H1 (cell line): ENCODE data around the gene MORN2. TPM values are rescaled to one million over a fixed set of nuclear protein-coding genes. Genes with fewer than 3 reads are reported as not detected.

ENCODE experiments used
- CTCF ChIA-PET: fragments of 300-600 bp; sonication (Branson Sonifier 250); formaldehyde crosslinking; loops from one replicate; lab custom pipeline; 2021; ENCODE audit not compliant: partially characterized antibody; lab: Charles Lee
- POLR2A ChIA-PET: fragments of 300-600 bp; sonication (Branson Sonifier 250); formaldehyde crosslinking; loops from one replicate; lab custom pipeline; 2021; ENCODE audit warnings: inconsistent platforms; ENCODE audit not compliant: partially characterized antibody; lab: Charles Lee
- DNase-seq, 2 experiments: peaks; one replicate each; pipeline versions ENCODE4 v3.0.0 to v3.0.0-alpha.2; 2010 to 2022; ENCODE audit warnings: low spot score in 2 of 2, low read depth in 1 of 2, mixed read lengths in 1 of 2
- FAIRE-seq: peaks from 2 replicates; lab custom pipeline; 2011; peaks lifted over from hg19 to GRCh38; lab: Jason Lieb, UNC
- H2AFZ ChIP-seq: 2 replicates; pipeline ENCODE4 v1.8.1; 2012; ENCODE audit warnings: low read length, inconsistent platforms
- H2AK5ac ChIP-seq: 2 replicates; pipeline ENCODE4 v1.6.1; 2013; ENCODE audit warnings: low read depth, low read length
- H2BK120ac ChIP-seq: replicated peaks from 2 replicates; pipeline ENCODE3; 2013; ENCODE audit warnings: low read depth, low read length, inconsistent platforms
- H2BK12ac ChIP-seq: 2 replicates; pipeline ENCODE4 v1.6.1; 2013; ENCODE audit warnings: low read depth, low read length
- H2BK15ac ChIP-seq: 2 replicates; pipeline ENCODE4 v1.6.1; 2013; ENCODE audit warnings: low read length
- H2BK20ac ChIP-seq: 2 replicates; pipeline ENCODE4 v1.6.1; 2013; ENCODE audit warnings: low read length
- H2BK5ac ChIP-seq: 2 replicates; pipeline ENCODE4 v1.6.1; 2013; ENCODE audit warnings: low read depth, low read length
- H3K14ac ChIP-seq: 2 replicates; pipeline ENCODE4 v1.6.1; 2013; ENCODE audit warnings: inconsistent platforms; ENCODE audit not compliant: insufficient read length
- H3K18ac ChIP-seq: 2 replicates; pipeline ENCODE4 v1.6.1; 2013; ENCODE audit warnings: low read length; ENCODE audit errors: extremely low read depth
- H3K23ac ChIP-seq: 2 replicates; pipeline ENCODE4 v1.6.1; 2013; ENCODE audit warnings: inconsistent platforms; ENCODE audit not compliant: insufficient read length
- H3K23me2 ChIP-seq: 2 replicates; pipeline ENCODE4 v1.6.1; 2013; ENCODE audit warnings: low read depth, low read length
- H3K27ac ChIP-seq: 2 replicates; pipeline ENCODE4 v1.6.1; 2011; ENCODE audit warnings: low read depth, low read length, inconsistent platforms
- H3K27me3 ChIP-seq, 4 experiments: replicated peaks in 1 of 4; 1 replicate in 1 of 4; 2 replicates in 3 of 4; pipeline versions ENCODE4 v1.6.1 to v1.8.1; 2011 to 2013; ENCODE audit warnings: low read length in 3 of 4, mild to moderate bottlenecking in 3 of 4, inconsistent platforms in 2 of 4, mixed read lengths in 2 of 4, moderate library complexity in 1 of 4; ENCODE audit not compliant: control insufficient read depth in 3 of 4, insufficient read depth in 3 of 4; ENCODE audit errors: extremely low read depth in 1 of 4
- H3K36me3 ChIP-seq, 4 experiments: 2 replicates each; pipeline versions ENCODE4 v1.6.1 to v1.8.1; 2011 to 2013; ENCODE audit warnings: mild to moderate bottlenecking in 4 of 4, low read length in 3 of 4, moderate library complexity in 2 of 4, control low read depth in 1 of 4, inconsistent platforms in 1 of 4; ENCODE audit not compliant: insufficient read depth in 4 of 4, control insufficient read depth in 2 of 4
- H3K4ac ChIP-seq: replicated peaks from 2 replicates; pipeline ENCODE3; 2013; ENCODE audit warnings: low read length, low read depth, mixed read lengths, inconsistent platforms; ENCODE audit not compliant: insufficient read length
- H3K4me1 ChIP-seq, 4 experiments: replicated peaks in 1 of 4; 1 replicate in 1 of 4; 2 replicates in 3 of 4; pipeline versions ENCODE4 v1.6.1 to v1.8.1; 2011 to 2013; ENCODE audit warnings: low read length in 3 of 4, inconsistent platforms in 2 of 4, mixed read lengths in 1 of 4; ENCODE audit not compliant: insufficient read depth in 4 of 4, control insufficient read depth in 3 of 4
- H3K4me2 ChIP-seq, 2 experiments: 2 replicates each; pipeline versions ENCODE4 v1.6.1 to v1.8.1; 2011 to 2013; ENCODE audit warnings: low read depth in 2 of 2, low read length in 2 of 2, control low read depth in 1 of 2, inconsistent platforms in 1 of 2, mild to moderate bottlenecking in 1 of 2; ENCODE audit not compliant: insufficient read depth in 1 of 2
- H3K4me3 ChIP-seq, 4 experiments: fragments of 200-600, 300-600 bp in 1 of 4; sonication (generic), shearing (Covaris generic), sonication (Bioruptor Twin) in 1 of 4; 2 replicates each; pipeline versions ENCODE4 v1.5.1 to v1.8.1; 2011 to 2016; ENCODE audit warnings: low read length in 4 of 4, low read depth in 3 of 4, control low read depth in 2 of 4, inconsistent platforms in 2 of 4, mild to moderate bottlenecking in 2 of 4, mixed read lengths in 1 of 4, moderate library complexity in 1 of 4; ENCODE audit not compliant: insufficient read depth in 2 of 4; ENCODE audit errors: extremely low read depth in 1 of 4
- H3K56ac ChIP-seq: replicated peaks from 2 replicates; pipeline ENCODE3; 2013; ENCODE audit warnings: low read depth, mild to moderate bottlenecking, mixed read lengths, low read length, inconsistent platforms; ENCODE audit not compliant: insufficient read length
- H3K79me1 ChIP-seq: 2 replicates; pipeline ENCODE4 v1.6.1; 2013; ENCODE audit warnings: low read depth, low read length, control low read depth
- H3K79me2 ChIP-seq, 2 experiments: 2 replicates each; pipeline versions ENCODE4 v1.6.1 to v1.8.1; 2012 to 2013; ENCODE audit warnings: low read length in 2 of 2, mild to moderate bottlenecking in 2 of 2, inconsistent platforms in 1 of 2; ENCODE audit not compliant: insufficient read depth in 2 of 2, control insufficient read depth in 1 of 2
- H3K9ac ChIP-seq, 4 experiments: replicated peaks in 1 of 4; 1 replicate in 1 of 4; 2 replicates in 3 of 4; pipeline versions ENCODE4 v1.6.1 to v1.8.1; 2011 to 2013; ENCODE audit warnings: low read depth in 3 of 4, low read length in 3 of 4, control low read depth in 2 of 4, mild to moderate bottlenecking in 2 of 4, moderate library complexity in 2 of 4, inconsistent platforms in 1 of 4; ENCODE audit errors: extremely low read depth in 1 of 4
- H3K9me3 ChIP-seq, 2 experiments: 2 replicates each; pipeline versions ENCODE4 v1.6.1 to v1.8.1; 2012 to 2013; ENCODE audit warnings: mild to moderate bottlenecking in 2 of 2, moderate library complexity in 2 of 2, control low read depth in 1 of 2, inconsistent platforms in 1 of 2, low read depth in 1 of 2, low read length in 1 of 2, mixed read lengths in 1 of 2; ENCODE audit not compliant: insufficient read depth in 2 of 2
- H4K20me1 ChIP-seq, 2 experiments: replicated peaks in 1 of 2; 2 replicates each; pipeline versions ENCODE3 to v1.8.1; 2011 to 2013; ENCODE audit warnings: inconsistent platforms in 2 of 2, low read length in 2 of 2, mild to moderate bottlenecking in 1 of 2; ENCODE audit not compliant: insufficient read depth in 2 of 2, control insufficient read depth in 1 of 2
- H4K5ac ChIP-seq: 2 replicates; pipeline ENCODE4 v1.6.1; 2013; ENCODE audit warnings: low read length, low read depth, mixed read lengths, inconsistent platforms; ENCODE audit not compliant: insufficient read length
- H4K8ac ChIP-seq: 2 replicates; pipeline ENCODE4 v1.8.0; 2013; ENCODE audit warnings: mild to moderate bottlenecking, moderate library complexity, low read length, inconsistent platforms; ENCODE audit not compliant: insufficient read depth; ENCODE audit errors: extremely low read depth
- H4K91ac ChIP-seq: replicated peaks from 2 replicates; pipeline ENCODE3; 2013; ENCODE audit warnings: low read length, mixed read lengths, inconsistent platforms; ENCODE audit not compliant: insufficient read length
- EGR1 ChIP-seq: IDR thresholded peaks from 2 replicates; pipeline ENCODE4 v1.6.1; 2011; ENCODE audit warnings: low read depth, low read length, borderline replicate concordance
- TCF12 ChIP-seq: IDR thresholded peaks from 2 replicates; pipeline ENCODE4 v1.6.1; 2011; ENCODE audit warnings: low read depth, mild to moderate bottlenecking, low read length
- WGBS, 2 experiments: shearing (Covaris generic) in 1 of 2; methylation state at CpG; one replicate each; pipeline versions ENCODE4 v1.1.6 to v1.1.7; 2013 to 2015; ENCODE audit warnings: low lambda C conversion rate in 2 of 2, mixed read lengths in 2 of 2, inconsistent platforms in 1 of 2, low coverage in 1 of 2, missing lambda C conversion rate in 1 of 2; ENCODE audit not compliant: insufficient replicate concordance in 2 of 2, insufficient coverage in 1 of 2, insufficient read length in 1 of 2; ENCODE audit errors: extremely low coverage in 1 of 2, missing lambda C conversion rate in 1 of 2; 5-methylcytosine and 5-hydroxymethylcytosine counted together
- polyA plus RNA-seq, 7 experiments: library from polyadenylated mRNA; depleted of rRNA in 3 of 7; stranded (reverse) in 5 of 7; unstranded in 2 of 7; fragments of >200 nt in 5 of 7; fragments of 200-250 nt in 2 of 7; gene quantifications; 1 replicate in 5 of 7; 2 replicates in 1 of 7; 4 replicates in 1 of 7; pipeline versions ENCODE4 v1.2.1 to v1.2.3, GENCODE V29; 2011 to 2013; ENCODE audit warnings: missing spikeins in 2 of 7, mixed read lengths in 2 of 7
- total RNA-seq: library from RNA; stranded (reverse); fragmentation: NEBNext Ultra II Directional; extraction: Animal tissue kit (Norgen Biotek cat#: 25700); gene quantifications from 2 replicates; pipeline ENCODE4 v1.2.1, GENCODE V29; 2021
- TF ChIP-seq, protein P1 (sequence below), 3 experiments: IDR thresholded peaks; 1 replicate in 2 of 3; 2 replicates in 1 of 3; pipeline versions ENCODE4 v1.5.1 to v1.6.1; 2011; ENCODE audit warnings: low read length in 3 of 3, mild to moderate bottlenecking in 3 of 3, inconsistent platforms in 2 of 3, low read depth in 1 of 3, moderate library complexity in 1 of 3; ENCODE audit not compliant: insufficient read depth in 1 of 3; ENCODE audit errors: control extremely low read depth in 1 of 3

The MORN2 gene
- total and polyA plus RNA-seq, 2 of the 8 experiments (the other 6 are each of a cell fraction or from before 2014, with no cell fraction given), result 7.2 to 11.3 TPM

DNA sequence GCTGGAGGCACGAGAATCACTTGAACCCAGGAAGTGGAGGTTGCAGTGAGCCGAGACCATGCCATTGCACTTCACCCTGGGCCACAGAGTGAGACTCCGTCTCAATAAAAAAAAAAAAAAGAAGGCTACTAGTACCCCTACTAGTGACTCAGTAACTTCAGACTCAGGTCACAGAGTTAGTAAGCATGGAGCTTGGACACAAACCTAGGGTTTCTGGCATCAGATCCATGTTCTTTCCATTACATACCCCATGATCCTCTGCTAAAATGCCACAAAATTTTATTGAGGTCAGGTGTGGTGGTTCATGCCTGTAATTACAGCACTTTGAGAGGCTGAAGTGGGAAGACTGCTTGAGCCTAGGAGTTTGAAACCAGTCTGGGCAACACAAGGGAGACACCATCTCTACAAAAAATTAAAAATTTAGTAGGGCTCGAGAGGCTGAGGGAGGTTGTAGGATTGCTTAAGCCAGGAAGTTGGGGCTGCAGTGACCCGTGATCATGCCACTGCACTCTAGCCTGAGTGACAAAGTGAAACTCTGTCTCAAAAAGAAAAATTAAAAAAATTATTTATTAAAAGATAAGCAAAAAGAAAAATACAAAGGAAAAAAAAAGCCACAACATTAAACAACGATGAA lies 45.1 kb upstream of the MORN2 start:
- Histone ChIP-seq H2BK120ac (no peak overlapping the region), H3K4ac (no peak overlapping the region), H3K23ac (no peak overlapping the region), H3K18ac (no peak overlapping the region), H2BK12ac (no peak overlapping the region), H2AFZ (no peak overlapping the region), H3K4me3 (no peak overlapping the region), H2BK15ac (no peak overlapping the region), H4K20me1 (no peaks in the 10 kb centered on the region), H3K4me1 (peaks cover 0 to 3% (median 0%) of the 10 kb centered on the region in 4 experiments; a peak in 1 of 7 replicates), H3K79me2 (no peaks in the 10 kb centered on the region), H4K5ac (no peak overlapping the region), H2BK20ac (no peak overlapping the region), H2AK5ac (no peak overlapping the region), H2BK5ac (no peak overlapping the region), H3K27ac (no peak overlapping the region; the same call in 1 of the 2 replicates), H3K36me3 (peaks cover 3 to 21% (median 13%) of the 10 kb centered on the region in 4 experiments; a peak in 6 of 8 replicates), H3K14ac (no peak overlapping the region), H4K8ac (no peak overlapping the region), H3K23me2 (no peaks in the 10 kb centered on the region), H3K9ac (no peak overlapping the region), H4K91ac (no peak overlapping the region), H3K27me3 (no peaks in the 10 kb centered on the region), H3K56ac (no peak overlapping the region), H3K4me2 (no peak overlapping the region), H3K9me3 (no peaks in the 10 kb centered on the region), H3K79me1 (no peaks in the 10 kb centered on the region)
- ChIA-PET POLR2A (interaction anchor here (1.0 kb wide), 1 partner anchor 12 kb away, joined by 3 read pairs; no protein-coding TSS in a partner anchor), CTCF (interaction anchor here (1.0 kb wide), 1 partner anchor 211 kb away, joined by 4 read pairs; no protein-coding TSS in a partner anchor)
- no peak for FAIRE-seq
- 93% methylated on average over 6 of the region's 6 CpGs; no CpG with 5 or more reads in 1 of the 2 experiments for WGBS, 2 experiments
- no peak for DNase-seq
- TF ChIP-seq TCF12 (no peak), EGR1 (no peak)
- TF ChIP-seq, protein P1, sequence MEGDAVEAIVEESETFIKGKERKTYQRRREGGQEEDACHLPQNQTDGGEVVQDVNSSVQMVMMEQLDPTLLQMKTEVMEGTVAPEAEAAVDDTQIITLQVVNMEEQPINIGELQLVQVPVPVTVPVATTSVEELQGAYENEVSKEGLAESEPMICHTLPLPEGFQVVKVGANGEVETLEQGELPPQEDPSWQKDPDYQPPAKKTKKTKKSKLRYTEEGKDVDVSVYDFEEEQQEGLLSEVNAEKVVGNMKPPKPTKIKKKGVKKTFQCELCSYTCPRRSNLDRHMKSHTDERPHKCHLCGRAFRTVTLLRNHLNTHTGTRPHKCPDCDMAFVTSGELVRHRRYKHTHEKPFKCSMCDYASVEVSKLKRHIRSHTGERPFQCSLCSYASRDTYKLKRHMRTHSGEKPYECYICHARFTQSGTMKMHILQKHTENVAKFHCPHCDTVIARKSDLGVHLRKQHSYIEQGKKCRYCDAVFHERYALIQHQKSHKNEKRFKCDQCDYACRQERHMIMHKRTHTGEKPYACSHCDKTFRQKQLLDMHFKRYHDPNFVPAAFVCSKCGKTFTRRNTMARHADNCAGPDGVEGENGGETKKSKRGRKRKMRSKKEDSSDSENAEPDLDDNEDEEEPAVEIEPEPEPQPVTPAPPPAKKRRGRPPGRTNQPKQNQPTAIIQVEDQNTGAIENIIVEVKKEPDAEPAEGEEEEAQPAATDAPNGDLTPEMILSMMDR (IDR thresholded peaks at IDR 0.05; ENCODE audit: control extremely low read depth in 1 of 3, insufficient read depth in 1 of 3, low read depth in 1 of 3, low read length in 3 of 3), result no peak
